PC-9 (cell line): ENCODE data around the gene CTIF.

Experiments used
- EZH2 ChIP-seq: fragments of 200-600 bp; sonication (generic); IDR thresholded peaks from 2 replicates; pipeline ENCODE4 v1.8.0; 2017; ENCODE audit warnings: antibody characterized with exemption, low read depth
- TF ChIP-seq, protein P1 (sequence below): fragments of 200-600 bp; sonication (generic); conservative IDR thresholded peaks from 2 replicates; pipeline ENCODE4 v1.6.1; 2017; ENCODE audit warnings: mixed run types, antibody characterized with exemption, mild to moderate bottlenecking, moderate library complexity

DNA sequence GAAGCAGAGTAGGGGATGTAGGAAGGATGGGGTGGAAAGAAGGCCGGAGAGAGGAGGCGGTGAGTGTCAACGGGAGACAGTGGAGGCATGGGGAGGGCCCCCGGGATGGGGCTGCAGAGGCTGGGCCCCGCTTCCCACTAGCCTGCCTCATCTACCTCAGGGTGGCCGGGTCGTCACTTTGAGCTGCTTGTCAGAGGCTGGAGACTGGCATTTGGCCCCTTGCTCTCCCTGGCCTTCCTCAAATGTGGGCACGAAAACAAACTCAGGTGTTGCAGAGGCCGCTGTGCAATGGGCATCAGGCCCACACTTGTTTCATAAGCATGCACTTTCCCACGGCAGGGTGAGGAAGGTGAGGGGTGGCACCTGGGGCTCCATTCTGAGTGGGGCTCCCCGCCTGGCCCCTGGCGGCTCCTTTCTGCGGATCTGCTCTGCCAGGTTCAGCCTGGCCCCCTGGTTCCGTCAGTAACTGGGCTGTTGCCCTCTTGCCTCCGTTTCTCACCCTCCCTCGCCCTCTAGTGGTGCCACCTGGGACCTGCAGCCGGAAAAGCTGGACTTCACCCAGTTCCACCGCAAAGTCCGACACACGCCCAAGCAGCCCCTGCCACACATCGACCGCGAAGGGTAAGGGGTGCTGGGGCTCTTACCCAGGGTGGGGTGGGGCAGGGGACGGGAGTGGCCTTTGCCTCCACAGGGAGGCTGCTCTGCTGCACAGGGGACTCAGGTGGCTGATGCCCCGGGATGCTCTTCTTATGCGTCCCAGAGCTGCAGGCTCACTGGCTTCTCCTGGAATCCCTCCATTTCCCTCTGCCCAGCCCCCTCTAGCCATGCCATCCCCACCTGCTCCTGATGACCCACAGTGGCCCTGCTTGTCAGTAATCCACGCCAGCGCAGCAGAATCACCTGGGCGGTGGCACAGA lies 125.4 kb downstream of the CTIF start:
- TF ChIP-seq, protein P1, sequence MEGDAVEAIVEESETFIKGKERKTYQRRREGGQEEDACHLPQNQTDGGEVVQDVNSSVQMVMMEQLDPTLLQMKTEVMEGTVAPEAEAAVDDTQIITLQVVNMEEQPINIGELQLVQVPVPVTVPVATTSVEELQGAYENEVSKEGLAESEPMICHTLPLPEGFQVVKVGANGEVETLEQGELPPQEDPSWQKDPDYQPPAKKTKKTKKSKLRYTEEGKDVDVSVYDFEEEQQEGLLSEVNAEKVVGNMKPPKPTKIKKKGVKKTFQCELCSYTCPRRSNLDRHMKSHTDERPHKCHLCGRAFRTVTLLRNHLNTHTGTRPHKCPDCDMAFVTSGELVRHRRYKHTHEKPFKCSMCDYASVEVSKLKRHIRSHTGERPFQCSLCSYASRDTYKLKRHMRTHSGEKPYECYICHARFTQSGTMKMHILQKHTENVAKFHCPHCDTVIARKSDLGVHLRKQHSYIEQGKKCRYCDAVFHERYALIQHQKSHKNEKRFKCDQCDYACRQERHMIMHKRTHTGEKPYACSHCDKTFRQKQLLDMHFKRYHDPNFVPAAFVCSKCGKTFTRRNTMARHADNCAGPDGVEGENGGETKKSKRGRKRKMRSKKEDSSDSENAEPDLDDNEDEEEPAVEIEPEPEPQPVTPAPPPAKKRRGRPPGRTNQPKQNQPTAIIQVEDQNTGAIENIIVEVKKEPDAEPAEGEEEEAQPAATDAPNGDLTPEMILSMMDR, result peak; percentile 92
- TF ChIP-seq EZH2, result no peak
